HG03097 (cell line): ENCODE results near the gene DOCK8.
A peak's percentile ranks its signal among the peaks of the same experiment; 100 is the strongest.
"Not testable (repeated sequence)": the region's sequence is repeated elsewhere in the genome, so short reads cannot be mapped to it uniquely, and the experiment has no call there.

Source experiments
- ATAC-seq: cut with Tn5 transposase; IDR thresholded peaks from one replicate; pipeline ENCODE4 v1.9.1; 2021; ENCODE audit not compliant: unreplicated experiment, low FRiP score

The DOCK8 gene

GRCh38 chr9:214648-215493 lies at the start of gene DOCK8:
Gene DOCK8, plus strand, starts transcription at chr9:214865. Its CDS starts 112 bp downstream, at chr9:214977.
- peak; percentile 88 for ATAC-seq

DNA sequence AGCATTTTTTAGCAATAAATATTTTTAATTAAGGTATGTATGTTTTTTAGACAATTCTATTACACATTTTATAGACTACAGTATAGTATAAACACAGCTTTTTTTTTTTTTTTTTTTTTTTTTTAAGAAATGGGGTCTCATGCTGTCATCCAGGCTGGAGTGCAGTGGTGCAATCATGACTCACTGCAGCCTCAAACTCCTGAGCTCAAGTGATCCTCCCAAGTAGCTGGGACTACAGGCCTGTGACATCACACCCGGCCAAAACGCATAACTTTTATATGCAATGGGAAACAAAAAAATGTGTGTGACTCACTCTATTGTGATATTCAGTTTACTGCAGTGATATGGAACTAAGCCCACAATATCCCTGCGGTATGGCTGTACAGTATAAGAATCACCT lies 44.9 kb upstream of the DOCK8 start:
- not testable (repeated sequence) for ATAC-seq

GRCh38 chr9:178140-178825 lies 36.4 kb upstream of the DOCK8 start:
- not testable (repeated sequence) for ATAC-seq

DNA sequence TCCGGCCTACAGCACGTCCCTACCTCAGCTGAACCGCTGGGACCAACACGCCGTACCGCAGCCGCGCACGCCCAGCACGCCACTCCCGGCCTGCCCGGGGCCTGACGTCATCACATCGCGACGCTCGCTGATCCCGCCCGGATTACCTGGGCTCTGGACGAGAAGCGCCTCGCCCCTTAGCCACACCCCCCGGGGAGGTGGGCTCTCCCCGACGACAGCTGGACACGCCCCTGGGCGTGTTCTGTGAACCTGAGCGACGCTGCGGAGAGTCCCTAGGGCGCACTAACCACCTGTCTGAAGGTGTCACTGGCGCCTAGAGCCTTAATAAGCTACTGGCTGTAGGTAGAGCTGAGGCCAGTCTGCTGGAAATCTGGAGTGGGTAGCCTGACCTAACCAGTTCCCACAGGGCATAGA lies 35.7 kb upstream of the DOCK8 start, which contains the start of gene ZNG1A:
Gene ZNG1A (minus strand): TSS at position 87 of the 414 bp plus-strand sequence. CDS start 87 bp downstream, outside the sequence.
- not testable (repeated sequence) for ATAC-seq

DNA sequence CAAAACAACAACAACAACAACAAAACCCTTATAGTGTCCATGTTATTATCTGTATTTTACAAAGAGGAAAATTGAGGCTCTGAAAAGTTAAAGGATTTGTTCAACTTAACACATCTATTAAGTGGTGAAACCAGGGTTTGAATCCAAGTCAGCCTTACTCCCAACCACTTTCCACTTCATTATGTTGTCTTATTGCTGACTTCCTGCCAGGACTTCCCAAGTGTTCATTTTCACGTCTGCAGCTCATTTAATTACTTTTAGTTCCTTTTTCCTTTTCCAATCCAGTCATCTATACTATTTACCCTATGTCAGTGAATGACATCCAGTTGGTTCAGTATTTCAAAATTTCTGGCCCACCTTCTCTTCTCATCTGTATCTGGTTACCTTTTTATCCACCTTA lies 15.1 kb upstream of the DOCK8 start:
- not testable (repeated sequence) for ATAC-seq

DNA sequence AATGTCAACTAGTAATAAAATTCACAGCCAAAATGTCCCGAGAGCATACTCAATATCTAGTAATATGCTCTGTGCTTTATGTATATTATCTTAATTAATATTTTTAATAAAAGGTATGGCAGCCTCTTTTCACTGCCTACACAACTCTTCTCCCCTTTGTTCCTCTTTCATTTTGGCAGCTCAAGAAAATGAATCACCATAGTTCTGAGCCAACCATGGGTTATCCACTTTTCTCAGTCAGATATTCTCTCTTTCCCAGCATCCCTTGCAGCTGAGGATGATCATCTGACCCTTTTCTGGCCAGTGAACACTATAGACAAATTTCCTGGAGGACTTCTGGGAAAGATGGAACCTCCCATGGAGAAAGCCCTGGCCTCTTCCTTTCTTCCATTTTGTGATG lies 8.2 kb upstream of the DOCK8 start:
- ATAC-seq, result no peak

- no peak for ATAC-seq
Observed at GRCh38 chr9:209143-209758, 5.4 kb upstream of the DOCK8 start.

DNA sequence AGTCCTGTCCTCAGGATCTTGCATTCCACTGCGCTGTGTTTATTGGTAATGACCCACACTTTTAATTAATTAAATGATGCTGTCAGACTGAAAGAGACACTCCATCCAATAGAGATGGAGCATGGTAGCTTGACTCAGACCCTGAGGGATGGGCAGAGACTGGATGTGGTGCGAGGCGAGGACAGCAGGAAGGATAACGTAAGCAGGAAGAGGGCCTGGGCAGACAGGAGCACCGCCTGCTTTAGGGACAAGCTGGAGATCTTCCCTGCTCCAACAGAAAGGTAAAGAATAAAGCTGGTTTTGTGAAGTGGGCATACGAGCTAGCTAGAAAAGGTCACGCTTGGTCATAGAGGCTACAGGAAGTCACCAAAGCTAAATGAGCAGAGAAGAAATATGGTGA lies 3.6 kb upstream of the DOCK8 start:
- no peak for ATAC-seq

DNA sequence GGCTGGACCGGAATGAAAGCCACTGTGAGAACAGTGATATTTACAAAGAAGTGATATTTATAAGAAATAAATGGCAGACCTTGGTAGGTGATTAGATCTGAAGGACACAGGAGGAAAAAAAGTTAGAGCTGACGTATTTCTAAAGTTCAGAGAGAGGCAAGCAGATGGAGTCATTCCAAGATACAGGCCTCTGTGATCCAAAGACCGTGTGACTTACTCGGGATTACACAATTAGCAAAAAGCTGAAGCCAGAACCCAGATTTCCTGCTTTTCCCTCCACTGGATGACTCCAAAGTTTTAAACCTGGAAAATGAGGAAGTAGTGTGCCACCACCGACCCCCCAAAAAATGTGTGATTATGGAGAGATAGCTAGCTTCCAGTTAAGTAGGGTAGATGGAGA lies 3.1 kb upstream of the DOCK8 start:
- no peak for ATAC-seq

DNA sequence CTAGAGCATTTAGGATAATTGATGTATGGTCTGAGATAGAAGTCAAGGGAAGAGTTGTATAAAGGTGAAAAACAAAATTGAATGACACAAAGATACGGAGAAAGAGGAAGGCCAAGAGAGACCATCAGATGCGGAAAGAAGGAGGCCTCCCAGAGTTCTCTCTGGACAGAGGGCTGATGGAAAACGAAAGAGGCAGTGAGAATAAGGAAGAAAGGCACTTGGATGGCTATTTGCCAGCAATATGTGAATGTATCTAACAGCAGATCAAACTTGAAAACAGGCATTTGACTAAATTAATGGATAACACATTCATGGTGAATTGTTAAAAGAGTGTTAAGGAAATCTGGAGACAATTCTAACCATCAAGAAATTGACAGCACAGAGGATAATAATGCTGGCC lies 2.4 kb upstream of the DOCK8 start:
- ATAC-seq, result no peak

GRCh38 chr9:213901-214300 lies 764 bp upstream of the DOCK8 start:
- not testable (repeated sequence) for ATAC-seq

GRCh38 chr9:214351-214647 lies 366 bp upstream of the DOCK8 start:
- ATAC-seq, result no peak

DNA sequence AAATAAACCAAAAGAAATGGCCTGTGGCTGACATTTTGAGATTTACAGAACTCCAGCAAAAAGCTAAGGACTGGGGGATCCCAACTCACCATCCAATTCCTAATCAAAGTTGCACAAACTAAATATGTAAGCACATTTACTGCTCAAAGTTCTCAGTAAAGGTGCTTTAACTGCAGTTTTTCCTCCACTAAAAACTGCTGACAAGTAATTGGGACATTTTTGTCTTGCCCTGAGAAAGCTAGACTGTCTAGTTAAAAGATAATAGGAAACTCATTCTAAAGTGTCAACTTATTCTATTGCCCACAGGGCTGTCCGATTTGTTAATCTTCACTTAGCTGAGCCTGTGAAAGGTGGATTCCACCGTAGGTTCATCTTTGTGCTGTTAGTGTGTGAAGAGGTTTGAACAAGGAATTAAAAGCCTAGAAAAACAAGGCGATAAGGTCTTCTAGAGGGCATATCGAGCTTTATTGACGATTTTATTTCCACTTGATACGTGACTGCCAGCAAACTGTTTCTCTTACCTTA lies 1.0 kb downstream of the DOCK8 start:
- no peak for ATAC-seq

DNA sequence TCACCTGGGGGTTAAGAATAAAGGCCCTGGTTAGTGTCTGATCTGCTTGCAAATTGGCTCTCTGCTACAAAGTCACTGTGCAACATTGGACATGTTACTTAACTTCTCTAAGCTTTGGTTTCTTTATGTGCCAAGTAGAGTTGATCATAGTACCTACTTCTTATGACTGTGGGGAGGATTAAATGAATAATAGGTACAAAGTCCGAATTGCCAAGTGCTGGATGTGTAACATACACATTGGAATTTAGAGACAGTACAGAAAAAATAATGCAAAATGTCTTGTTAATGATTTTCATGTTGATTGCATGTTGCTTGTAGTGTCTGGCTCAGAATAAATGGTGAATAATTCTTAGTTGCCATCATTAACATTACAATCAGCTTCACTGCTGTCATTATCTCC lies 2.2 kb downstream of the DOCK8 start:
- ATAC-seq, result no peak

GRCh38 chr9:217950-218349 lies 3.3 kb downstream of the DOCK8 start:
- ATAC-seq, result no peak

- ATAC-seq, result not testable (repeated sequence)
Observed at GRCh38 chr9:219036-219435, 4.4 kb downstream of the DOCK8 start.

GRCh38 chr9:219670-220365 lies 5.2 kb downstream of the DOCK8 start:
- ATAC-seq, result no peak

GRCh38 chr9:221989-222776 lies 7.5 kb downstream of the DOCK8 start:
- no peak for ATAC-seq

DNA sequence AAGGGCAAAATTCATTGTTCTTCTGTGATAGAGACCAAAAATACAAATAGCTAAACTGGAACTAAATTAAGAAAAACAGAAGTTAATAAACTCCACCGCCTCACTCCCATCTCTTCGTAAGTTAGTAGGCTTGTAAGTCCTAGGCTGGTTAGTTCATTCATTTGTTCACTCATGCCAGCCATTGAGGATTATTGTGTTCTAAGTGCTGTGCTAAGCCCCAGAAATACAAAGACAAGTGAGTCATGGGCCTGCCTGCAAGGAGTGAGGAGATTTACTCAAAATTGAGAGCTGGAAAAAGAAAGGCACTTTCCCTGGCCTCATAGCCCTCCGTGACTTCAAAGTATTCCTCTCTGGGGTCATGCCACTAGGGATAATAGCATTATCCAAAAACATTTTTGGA lies 8.5 kb downstream of the DOCK8 start:
- ATAC-seq, result no peak

- ATAC-seq, result no peak
Observed at GRCh38 chr9:224026-224425, 9.4 kb downstream of the DOCK8 start.
